ENCODE measurements around the gene PDE1A. TPM values are rescaled to one million over a fixed set of nuclear protein-coding genes. Genes with fewer than 3 reads are reported as not detected.
A peak's percentile ranks its signal among the peaks of the same experiment; 100 is the strongest.

PDE1A gene
- total and polyA plus RNA-seq, 2 experiments from 2014 or later = 1.0 to 4.7 TPM

DNA sequence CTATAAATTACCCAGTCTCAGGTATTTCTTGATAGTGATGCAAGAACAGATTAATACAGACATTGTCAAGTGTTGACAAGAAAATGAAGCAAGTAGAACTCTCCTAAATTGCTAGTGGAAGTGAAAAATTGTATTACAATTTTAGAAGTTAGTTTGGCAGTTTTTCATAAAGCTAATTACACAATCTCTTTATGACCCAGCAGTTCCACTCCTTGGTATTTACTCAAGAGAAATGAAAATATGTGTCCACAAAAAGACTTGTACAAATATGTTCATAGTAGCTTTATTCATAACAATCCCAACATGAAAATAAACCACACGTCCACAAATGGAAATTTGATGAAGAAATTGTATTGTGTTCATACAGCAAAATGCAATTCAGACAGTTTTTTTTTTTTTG is 49.4 kb downstream of the PDE1A start:
- Histone ChIP-seq H3K9me3 (ENCODE audit: low read depth) (no peaks in the 10 kb centered on the region), H3K4me3 (no peak overlapping the region), H3K27ac (no peak overlapping the region), H3K4me2 (no peak overlapping the region), H3K9me2 (replicated peaks; ENCODE audit: insufficient read depth) (no peaks in the 10 kb centered on the region), H4K20me1 (ENCODE audit: insufficient read depth, poor library complexity, severe bottlenecking) (no peaks in the 10 kb centered on the region), H2AFZ (no peak overlapping the region), H3K36me3 (replicated peaks; ENCODE audit: insufficient read depth, low read depth) (no peaks in the 10 kb centered on the region), H3K27me3 (no peaks in the 10 kb centered on the region), H3K79me2 (no peaks in the 10 kb centered on the region), H3K4me1 (ENCODE audit: insufficient read depth) (peaks cover 7% of the 10 kb centered on the region)
- no peak for DNase-seq (ENCODE audit: low spot score)
- WGBS (ENCODE audit: low lambda C conversion rate, missing lambda C conversion rate) = 87% methylated on average over 1 of the region's 1 CpG
- TF ChIP-seq, protein P1, sequence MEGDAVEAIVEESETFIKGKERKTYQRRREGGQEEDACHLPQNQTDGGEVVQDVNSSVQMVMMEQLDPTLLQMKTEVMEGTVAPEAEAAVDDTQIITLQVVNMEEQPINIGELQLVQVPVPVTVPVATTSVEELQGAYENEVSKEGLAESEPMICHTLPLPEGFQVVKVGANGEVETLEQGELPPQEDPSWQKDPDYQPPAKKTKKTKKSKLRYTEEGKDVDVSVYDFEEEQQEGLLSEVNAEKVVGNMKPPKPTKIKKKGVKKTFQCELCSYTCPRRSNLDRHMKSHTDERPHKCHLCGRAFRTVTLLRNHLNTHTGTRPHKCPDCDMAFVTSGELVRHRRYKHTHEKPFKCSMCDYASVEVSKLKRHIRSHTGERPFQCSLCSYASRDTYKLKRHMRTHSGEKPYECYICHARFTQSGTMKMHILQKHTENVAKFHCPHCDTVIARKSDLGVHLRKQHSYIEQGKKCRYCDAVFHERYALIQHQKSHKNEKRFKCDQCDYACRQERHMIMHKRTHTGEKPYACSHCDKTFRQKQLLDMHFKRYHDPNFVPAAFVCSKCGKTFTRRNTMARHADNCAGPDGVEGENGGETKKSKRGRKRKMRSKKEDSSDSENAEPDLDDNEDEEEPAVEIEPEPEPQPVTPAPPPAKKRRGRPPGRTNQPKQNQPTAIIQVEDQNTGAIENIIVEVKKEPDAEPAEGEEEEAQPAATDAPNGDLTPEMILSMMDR (IDR thresholded peaks at IDR 0.05; ENCODE audit: poor library complexity) = no peak
- TF ChIP-seq EZH2phosphoT487 (IDR thresholded peaks at IDR 0.05; ENCODE audit: low read depth, severe bottlenecking, unreplicated experiment) (no peak), EZH2 (IDR thresholded peaks at IDR 0.05; ENCODE audit: borderline replicate concordance) (no peak)

DNA sequence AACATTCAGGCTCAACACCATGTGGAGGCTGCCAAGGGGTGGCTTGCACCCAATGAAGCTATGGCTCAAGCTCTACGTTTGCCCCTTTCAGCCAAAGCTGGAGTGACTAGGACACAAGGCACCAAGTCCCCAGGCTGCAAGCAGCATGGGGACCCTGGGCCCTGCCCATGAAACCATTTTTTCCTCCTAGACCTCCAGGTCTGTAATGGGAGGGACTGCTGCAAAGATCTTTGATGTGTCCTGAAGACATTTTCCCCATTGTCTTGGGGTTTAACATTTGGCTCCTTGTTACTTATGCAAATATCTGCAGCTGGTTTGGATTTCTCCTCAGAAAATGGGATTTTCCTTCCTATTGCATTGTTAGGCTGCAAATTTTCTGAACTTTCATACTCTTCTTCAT is 51.0 kb downstream of the PDE1A start:
- TF ChIP-seq, protein P1 (IDR thresholded peaks at IDR 0.05; ENCODE audit: poor library complexity) = no peak
- no peak for TF ChIP-seq EZH2 (IDR thresholded peaks at IDR 0.05; ENCODE audit: borderline replicate concordance)
- TF ChIP-seq EZH2phosphoT487 (IDR thresholded peaks at IDR 0.05; ENCODE audit: low read depth, severe bottlenecking, unreplicated experiment) = no peak
- peaks cover 7% of the 10 kb centered on the region for H3K4me1 ChIP-seq (ENCODE audit: insufficient read depth)
- no peak overlapping the region for H2AFZ ChIP-seq
- H3K9me2 ChIP-seq (replicated peaks; ENCODE audit: insufficient read depth) = no peaks in the 10 kb centered on the region
- no peak for DNase-seq (ENCODE audit: low spot score)
- H3K27ac ChIP-seq = no peak overlapping the region
- H3K9me3 ChIP-seq (ENCODE audit: low read depth) = no peaks in the 10 kb centered on the region
- WGBS (ENCODE audit: low lambda C conversion rate, missing lambda C conversion rate) = 76% methylated on average over 1 of the region's 1 CpG
- no peak overlapping the region for H3K4me2 ChIP-seq
- no peaks in the 10 kb centered on the region for H3K27me3 ChIP-seq
- no peaks in the 10 kb centered on the region for H4K20me1 ChIP-seq (ENCODE audit: insufficient read depth, poor library complexity, severe bottlenecking)
- no peak overlapping the region for H3K4me3 ChIP-seq
- H3K79me2 ChIP-seq = no peaks in the 10 kb centered on the region
- no peaks in the 10 kb centered on the region for H3K36me3 ChIP-seq (replicated peaks; ENCODE audit: insufficient read depth, low read depth)

DNA sequence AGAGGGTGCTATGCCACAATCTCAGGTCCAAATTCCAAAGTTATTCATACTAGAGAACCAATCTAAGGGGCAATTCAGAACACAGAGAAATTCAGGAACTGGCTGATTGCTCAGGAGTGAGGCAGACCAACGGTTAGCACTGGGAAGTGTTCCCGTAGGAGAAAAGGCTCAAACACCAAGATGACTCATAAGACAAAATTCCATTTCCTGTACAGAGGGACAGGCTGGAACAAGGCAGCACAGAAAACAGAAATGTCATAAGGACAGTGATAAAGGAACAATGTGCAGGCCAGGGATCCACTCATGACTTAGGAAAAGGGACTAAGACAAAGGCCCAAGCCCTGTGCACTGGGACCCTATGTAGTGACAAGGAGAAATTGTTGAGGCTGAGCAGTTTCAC is 54.2 kb downstream of the PDE1A start:
- H3K79me2 ChIP-seq = no peaks in the 10 kb centered on the region
- WGBS (ENCODE audit: low lambda C conversion rate, missing lambda C conversion rate) = 13% methylated on average over 2 of the region's 2 CpGs
- H3K4me3 ChIP-seq = no peak overlapping the region
- peak overlapping the region; percentile 84 for H3K27ac ChIP-seq
- DNase-seq (ENCODE audit: low spot score) = peak; percentile 56
- no peaks in the 10 kb centered on the region for H4K20me1 ChIP-seq (ENCODE audit: insufficient read depth, poor library complexity, severe bottlenecking)
- H3K4me2 ChIP-seq = peak overlapping the region; percentile 30
- TF ChIP-seq, protein P1 (IDR thresholded peaks at IDR 0.05; ENCODE audit: poor library complexity) = no peak
- TF ChIP-seq EZH2 (IDR thresholded peaks at IDR 0.05; ENCODE audit: borderline replicate concordance) (no peak), EZH2phosphoT487 (IDR thresholded peaks at IDR 0.05; ENCODE audit: low read depth, severe bottlenecking, unreplicated experiment) (no peak)
- H3K9me3 ChIP-seq (ENCODE audit: low read depth) = no peaks in the 10 kb centered on the region
- no peaks in the 10 kb centered on the region for H3K27me3 ChIP-seq
- no peaks in the 10 kb centered on the region for H3K4me1 ChIP-seq (ENCODE audit: insufficient read depth)
- no peaks in the 10 kb centered on the region for H3K9me2 ChIP-seq (replicated peaks; ENCODE audit: insufficient read depth)
- peak overlapping the region; percentile 39 for H2AFZ ChIP-seq
- no peaks in the 10 kb centered on the region for H3K36me3 ChIP-seq (replicated peaks; ENCODE audit: insufficient read depth, low read depth)

DNA sequence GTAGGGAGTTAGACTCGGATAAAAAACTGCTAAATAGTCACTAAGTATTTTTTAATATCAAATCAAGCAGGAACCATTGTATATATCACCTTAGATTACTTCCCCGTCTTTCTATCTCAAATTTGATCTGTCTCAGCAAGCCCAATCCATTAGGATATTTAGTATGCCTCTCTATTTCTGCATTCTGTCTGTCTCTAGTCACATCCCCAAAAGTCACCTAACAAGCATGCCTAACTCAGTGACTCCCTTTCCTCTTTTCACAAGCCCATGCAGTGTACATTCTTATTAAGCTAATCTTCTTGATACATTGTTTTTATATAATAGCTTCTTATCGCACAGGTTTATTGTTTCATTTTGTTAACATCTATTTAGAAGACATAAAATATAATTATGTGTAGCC is 57.8 kb downstream of the PDE1A start:
- H4K20me1 ChIP-seq (ENCODE audit: insufficient read depth, poor library complexity, severe bottlenecking) = no peaks in the 10 kb centered on the region
- H3K9me3 ChIP-seq (ENCODE audit: low read depth) = no peaks in the 10 kb centered on the region
- no peak overlapping the region for H2AFZ ChIP-seq
- H3K79me2 ChIP-seq = no peaks in the 10 kb centered on the region
- TF ChIP-seq, protein P1 (IDR thresholded peaks at IDR 0.05; ENCODE audit: poor library complexity) = no peak
- TF ChIP-seq EZH2 (IDR thresholded peaks at IDR 0.05; ENCODE audit: borderline replicate concordance) (no peak), EZH2phosphoT487 (IDR thresholded peaks at IDR 0.05; ENCODE audit: low read depth, severe bottlenecking, unreplicated experiment) (no peak)
- no peak overlapping the region for H3K4me3 ChIP-seq
- no peaks in the 10 kb centered on the region for H3K36me3 ChIP-seq (replicated peaks; ENCODE audit: insufficient read depth, low read depth)
- H3K4me1 ChIP-seq (ENCODE audit: insufficient read depth) = no peaks in the 10 kb centered on the region
- no peaks in the 10 kb centered on the region for H3K9me2 ChIP-seq (replicated peaks; ENCODE audit: insufficient read depth)
- no peak for DNase-seq (ENCODE audit: low spot score)
- H3K4me2 ChIP-seq = no peak overlapping the region
- WGBS (ENCODE audit: low lambda C conversion rate, missing lambda C conversion rate) = 92% methylated on average over 3 of the region's 3 CpGs
- H3K27ac ChIP-seq = no peak overlapping the region
- no peaks in the 10 kb centered on the region for H3K27me3 ChIP-seq
